Hematopoietic multipotent progenitor cell (in vitro differentiated cells): Measurements from ENCODE around the gene CFAP43. TPM values are rescaled to one million over a fixed set of nuclear protein-coding genes. Genes with fewer than 3 reads are reported as not detected.

Source experiments
- DNase-seq, 3 donors: peaks; one replicate each; pipeline ENCODE4 v3.0.0-alpha.2; 2011 to 2015; ENCODE audit warnings: low read depth in 2 of 3, low spot score in 2 of 3
- small RNA-seq: library from RNA; depleted of rRNA; stranded (forward); fragments of <200 nt; gene quantifications from one replicate; pipeline ENCODE3, GENCODE V24; 2012
- total RNA-seq: library from RNA; depleted of rRNA; stranded (reverse); fragments of >200 nt; gene quantifications from one replicate; pipeline ENCODE4 v1.2.3, GENCODE V29; 2012

Gene CFAP43
- total RNA-seq, 1 donor, result 0.54 TPM

GRCh38 chr10:104100795-104101194 is 131.4 kb downstream of the CFAP43 start:
- DNase-seq, result no peak

GRCh38 chr10:104099941-104100340 is 132.2 kb downstream of the CFAP43 start:
- DNase-seq, result no peak

DNA sequence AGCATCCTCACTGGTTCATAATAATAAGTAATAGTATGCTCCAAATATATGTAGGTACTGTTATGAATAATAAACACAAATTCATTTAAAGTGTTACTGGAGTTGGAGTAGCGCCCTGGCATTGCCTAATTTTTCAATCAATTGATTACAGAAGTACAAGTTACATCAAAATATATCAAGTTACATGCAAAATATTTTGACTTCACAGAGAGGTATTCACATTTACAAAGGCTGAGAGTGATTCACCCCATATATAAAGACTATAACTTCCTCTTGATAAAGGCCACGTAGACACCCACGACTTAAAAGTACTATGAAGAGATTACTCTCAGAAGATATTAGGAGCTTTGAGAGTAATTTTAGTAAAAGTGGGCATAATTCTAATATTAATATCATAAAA is 132.9 kb downstream of the CFAP43 start:
- no peak for DNase-seq

DNA sequence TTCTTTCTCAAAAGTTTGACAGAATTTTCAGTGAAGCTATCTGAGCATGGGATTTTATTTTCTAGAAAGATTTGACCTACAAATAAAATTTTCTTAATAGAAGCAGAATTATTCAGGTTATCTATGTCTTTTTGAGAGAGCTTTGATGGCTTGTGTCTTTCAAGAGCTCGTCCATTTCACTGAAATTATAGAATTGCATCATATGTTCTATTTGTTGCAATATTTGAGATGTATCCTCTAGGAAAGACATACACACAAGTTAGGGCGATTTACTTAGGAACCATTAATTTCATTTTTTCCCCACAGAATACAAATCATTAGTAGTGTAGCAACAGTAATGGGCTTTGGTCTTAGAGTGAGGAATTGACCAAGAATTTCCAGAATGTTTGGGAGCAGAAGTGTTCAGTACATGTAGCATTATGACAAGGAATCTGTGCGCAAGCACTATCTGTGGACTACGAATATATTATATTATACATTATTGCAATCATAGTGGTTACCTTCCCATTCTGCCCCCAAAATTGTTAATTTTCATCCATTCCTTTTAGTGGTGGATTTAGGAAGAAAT is 133.7 kb downstream of the CFAP43 start:
- no peak for DNase-seq

GRCh38 chr10:104096692-104097091 is 135.5 kb downstream of the CFAP43 start:
- DNase-seq, result no peak

GRCh38 chr10:104092749-104093148 is 139.4 kb downstream of the CFAP43 start:
- DNase-seq, result no peak

DNA sequence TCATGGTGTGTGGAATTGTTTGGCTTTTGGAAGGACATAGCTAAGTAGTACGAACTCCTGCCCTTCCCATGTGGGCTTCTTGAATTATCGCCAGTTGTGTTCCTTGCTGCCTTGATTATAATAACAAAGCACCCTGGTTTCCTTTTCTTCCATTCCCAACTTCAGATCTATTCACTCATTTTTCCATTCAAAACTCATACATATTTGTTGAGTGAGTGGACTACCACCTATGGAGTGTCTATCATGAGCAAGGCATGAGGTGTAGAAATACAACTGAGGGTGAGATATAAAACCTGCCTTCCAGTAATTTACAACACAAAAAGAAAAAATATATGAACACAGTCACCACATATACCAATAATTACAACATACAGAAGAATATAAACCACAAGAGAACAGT is 141.6 kb downstream of the CFAP43 start:
- no peak for DNase-seq

DNA sequence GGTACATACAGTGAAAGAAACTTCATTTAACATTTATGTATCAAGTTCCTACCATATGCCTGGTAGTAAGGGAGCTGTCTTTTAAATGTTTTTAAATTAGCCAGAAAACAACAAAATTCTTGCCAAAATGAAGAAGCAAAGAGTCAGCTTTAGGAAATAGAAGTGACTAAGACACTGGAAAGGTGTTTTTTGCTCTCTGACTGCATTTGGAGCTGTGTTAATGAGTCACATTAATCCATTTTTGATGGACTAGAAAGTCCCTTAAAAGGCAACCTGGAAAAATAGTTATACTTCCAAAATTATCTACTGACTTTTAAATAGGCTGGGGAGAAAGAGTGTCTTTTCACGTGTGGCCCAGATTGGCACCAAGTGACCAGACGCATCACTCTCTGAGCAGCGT is 142.5 kb downstream of the CFAP43 start:
- no peak for DNase-seq

DNA sequence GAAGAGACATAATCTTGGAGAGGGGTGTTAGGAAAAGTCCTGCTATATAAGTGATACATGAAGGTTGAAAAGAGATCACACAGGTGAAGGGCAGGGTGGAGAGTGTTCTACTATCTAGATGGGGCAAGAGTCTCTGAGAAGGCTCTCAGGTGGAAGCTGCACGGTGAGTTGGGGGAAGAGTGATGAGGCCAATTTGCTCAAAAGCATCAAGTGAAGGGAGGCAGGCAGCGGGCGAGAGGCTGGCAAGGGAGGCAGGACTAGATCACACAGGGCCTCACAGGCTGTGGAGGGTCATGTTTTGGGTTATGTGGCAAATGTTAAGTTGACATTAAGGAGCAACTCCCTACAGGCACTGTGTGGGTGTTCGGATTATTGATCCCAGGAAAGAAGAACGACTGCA is 143.9 kb downstream of the CFAP43 start:
- DNase-seq, result no peak

DNA sequence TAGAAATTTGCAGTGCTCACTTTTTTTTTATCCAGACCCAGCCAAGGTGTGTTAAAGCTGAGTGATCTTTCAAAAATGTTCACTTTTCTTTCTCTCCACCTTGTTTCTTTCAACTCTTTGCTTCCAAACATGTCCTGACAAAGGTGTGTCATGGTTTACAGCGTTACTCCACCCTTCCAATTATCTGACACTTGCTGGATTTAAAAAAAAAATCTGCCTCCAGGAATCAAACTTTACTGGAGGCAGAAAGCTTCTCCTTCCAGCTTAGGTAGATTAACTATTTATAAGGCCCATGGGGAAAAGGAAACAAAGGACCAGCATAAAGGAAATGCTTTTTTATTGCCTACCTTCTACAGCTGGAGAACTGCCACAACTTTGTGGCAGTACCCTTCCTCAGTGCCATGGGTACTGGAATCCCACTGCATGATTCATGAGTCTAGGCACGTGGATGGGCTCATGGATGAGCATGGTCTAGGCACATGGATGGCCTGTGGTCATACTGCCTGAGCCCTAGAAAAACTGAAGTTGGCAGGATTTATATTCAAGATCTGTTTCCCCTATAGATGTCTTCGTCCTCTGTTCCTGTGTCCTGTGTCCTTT is 146.3 kb downstream of the CFAP43 start, which contains the start of gene COL17A1:
COL17A1 (minus strand) TSS at position 80 of the 600 bp plus-strand sequence. CDS start 5,207 bp downstream, outside the sequence.
- no peak for DNase-seq

DNA sequence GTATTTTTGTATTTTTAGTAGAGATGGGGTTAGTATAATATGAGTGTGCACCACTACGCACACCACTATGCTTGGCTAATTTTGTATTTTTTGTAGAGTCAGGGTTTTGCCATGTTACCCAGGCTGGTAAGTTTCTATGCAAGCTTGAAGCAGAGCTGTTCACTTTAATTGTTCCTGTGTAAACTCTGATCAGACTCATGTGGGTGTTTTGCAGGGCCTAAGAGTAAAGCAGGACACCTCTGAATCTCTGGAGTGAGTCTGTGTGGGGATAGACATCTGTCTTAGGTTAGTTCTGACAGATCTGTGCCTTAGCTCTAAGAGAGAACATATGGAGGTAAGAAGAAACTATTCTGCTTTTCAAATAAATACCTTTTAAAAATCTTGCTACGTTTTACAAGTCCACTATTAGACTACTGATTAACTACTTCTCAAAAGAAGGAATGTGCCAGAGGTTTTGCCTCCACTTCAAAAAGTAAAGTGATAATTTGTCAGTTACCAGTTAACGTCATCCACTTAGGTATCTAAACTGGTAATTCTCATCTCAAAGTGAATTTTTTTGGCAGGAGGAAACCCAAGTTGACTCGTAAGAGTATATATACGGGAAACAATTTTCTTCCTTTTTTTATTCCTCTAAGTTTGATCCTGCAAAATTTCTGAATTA is 147.6 kb downstream of the CFAP43 start:
- no peak for DNase-seq

GRCh38 chr10:104081998-104082397 is 150.2 kb downstream of the CFAP43 start:
- no peak for DNase-seq

GRCh38 chr10:104080762-104081161 is 151.4 kb downstream of the CFAP43 start:
- peak in 2 of 3 donors; percentile 18 to 43 for DNase-seq

Small RNA genes lying within 50 kb of the gene (small RNA-seq; reads per million reads assigned to genes)
- gene MIR4482 (not detected), gene MIR609 (not detected)

Other genes starting within 250 kb of the CFAP43 start
- under 0.01 TPM for gene COL17A1, start 146.5 kb downstream of the CFAP43 start, total RNA-seq
- 5.4 TPM for gene SFR1, start 110.2 kb downstream of the CFAP43 start, total RNA-seq
- gene GSTO1, start 22.5 kb upstream of the CFAP43 start, total RNA-seq, result 42.5 TPM
- gene GSTO2, start 36.8 kb upstream of the CFAP43 start, total RNA-seq, result 5.7 TPM
- 10.8 TPM for gene ITPRIP, start 106.1 kb upstream of the CFAP43 start, total RNA-seq
- under 0.01 TPM for gene CFAP58, start 121.5 kb upstream of the CFAP43 start, total RNA-seq